GM19467 (cell line): ENCODE results near the gene HMOX2.
A peak's percentile ranks its signal among the peaks of the same experiment; 100 is the strongest.

ENCODE experiments used
- ATAC-seq: cut with Tn5 transposase; IDR thresholded peaks from one replicate; pipeline ENCODE4 v1.9.1; 2021; ENCODE audit warnings: mild to moderate bottlenecking, moderate library complexity; ENCODE audit not compliant: unreplicated experiment

The HMOX2 gene

DNA sequence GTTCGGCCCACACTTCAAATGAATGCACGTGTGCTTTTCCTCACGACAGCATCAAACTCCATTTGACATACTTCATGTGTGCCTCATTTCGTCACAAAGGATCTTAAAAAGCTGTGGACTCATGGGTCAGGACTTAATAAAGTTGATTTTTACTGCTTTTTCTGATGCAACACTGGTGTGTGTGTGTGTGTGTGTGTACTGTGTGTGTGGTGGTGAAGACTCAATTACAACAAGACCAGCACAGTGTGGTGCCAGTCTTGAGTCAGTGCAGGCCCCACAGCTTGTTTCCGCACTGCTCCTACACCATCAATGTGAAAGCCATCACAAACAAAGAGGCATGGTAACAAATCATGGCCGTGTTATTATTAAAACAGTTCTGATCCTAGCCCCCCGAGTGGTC is 44.7 kb downstream of the HMOX2 start:
- no peak for ATAC-seq

DNA sequence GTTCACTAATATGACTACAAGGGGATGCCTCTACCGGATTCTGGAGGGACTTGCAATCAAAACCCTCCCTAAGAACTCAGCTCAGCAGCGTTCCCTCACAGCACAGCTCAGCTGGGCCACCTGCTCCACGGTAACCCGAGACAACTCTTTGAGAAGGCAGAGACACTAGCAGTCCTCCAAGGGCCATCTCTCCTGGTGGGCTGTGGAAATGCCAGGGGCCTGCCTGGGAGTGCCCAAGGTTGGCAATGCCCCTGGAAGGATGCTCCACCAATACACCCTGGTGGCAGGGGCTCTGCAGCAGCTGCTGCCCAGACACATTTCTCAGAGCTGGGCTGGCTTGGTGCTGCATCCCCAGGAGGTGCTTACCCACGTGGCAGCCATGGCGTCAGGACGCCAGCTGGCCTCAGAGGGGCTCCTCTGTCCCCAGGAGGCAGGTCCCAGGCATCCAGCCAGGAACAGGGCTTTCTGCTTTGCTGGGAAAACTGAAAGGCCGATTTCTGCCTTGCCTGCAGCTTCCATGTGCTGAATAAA is 45.9 kb downstream of the HMOX2 start:
- no peak for ATAC-seq

DNA sequence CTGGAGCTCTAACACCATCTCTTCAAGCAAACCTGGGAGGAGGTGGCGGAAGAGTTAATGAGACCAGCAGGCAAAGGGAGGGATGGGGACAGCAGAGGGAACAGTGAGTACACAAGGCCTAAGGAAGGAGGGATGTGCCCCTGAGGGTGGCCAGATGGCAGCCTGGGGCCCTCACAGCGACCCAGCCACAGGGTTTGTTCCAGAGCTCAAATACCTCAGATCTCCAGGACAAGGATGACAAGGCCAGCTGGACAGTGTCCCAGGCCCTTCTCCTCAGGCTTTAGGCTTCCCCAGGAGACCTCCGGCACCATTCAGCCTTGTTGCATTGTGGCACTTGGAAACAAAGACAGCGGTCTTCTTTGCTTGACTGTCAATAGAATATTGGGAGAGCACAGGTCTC is 47.5 kb downstream of the HMOX2 start:
- ATAC-seq: no peak

DNA sequence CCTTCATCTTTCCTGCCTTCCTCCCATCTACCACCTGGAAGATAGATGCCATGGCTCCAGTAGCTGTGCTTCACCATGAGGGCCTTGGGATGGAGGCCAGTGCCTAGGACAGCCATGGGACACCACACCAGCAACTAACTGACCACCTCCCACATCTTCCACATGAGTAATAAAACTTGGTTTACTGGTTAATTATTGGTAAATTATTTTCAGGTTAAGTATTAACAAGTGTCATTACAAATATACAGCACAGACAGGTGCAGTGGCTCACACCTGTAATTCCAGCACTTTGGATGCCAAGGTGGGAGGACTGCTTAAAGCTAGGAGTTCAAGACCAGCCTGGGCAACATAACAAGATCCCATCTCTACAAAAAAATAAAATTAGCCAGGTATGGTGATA is 48.4 kb downstream of the HMOX2 start:
- ATAC-seq: no peak

DNA sequence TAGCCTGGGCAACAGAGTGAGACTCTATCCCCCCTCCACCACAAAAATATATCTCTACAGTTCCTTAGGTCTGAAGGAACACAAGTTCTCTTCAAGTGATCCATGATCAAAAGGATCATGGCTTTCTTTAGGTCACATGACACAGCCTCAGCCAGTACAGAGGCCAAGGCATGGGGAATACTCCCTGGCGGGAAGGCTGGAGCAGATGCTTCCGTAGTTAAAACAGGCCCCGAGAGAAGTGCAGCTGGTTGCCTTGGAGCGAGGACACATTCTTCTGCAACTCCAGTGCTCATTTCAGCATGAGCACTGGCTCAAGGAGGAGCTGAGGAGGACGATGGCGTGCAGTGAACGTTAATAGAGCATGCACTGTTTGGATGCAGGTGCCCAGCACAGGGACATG is 48.9 kb downstream of the HMOX2 start:
- ATAC-seq: no peak

DNA sequence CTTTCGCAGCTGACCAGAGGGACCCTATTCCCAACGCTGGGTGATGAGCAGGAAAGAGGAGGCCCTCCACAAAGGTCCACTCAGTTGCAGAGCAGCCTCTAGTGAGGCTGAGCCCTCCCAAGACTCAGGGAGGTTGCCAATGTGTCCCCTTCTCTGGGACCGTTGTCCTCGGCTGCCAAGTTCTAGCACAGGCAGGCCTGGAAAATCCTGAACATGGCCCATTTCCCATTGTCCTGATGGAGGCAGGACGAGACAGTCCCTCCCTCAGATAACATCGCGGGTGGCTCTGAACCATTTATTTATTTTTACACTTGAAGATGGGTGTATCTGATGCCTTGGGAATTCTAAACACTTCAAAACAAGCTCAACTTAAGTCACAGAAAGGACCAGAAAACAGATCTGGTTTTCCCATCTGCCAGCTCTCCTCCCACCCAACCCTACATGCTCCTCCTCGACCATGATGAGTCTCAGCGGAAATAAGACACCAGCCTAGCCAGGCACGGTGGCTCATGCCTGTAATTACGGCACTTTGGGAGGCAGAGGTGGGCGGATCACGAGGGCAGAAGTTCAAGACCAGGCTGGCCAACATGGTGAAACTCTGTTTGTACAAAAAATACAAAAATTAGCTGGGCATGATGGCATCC is 49.6 kb downstream of the HMOX2 start:
- ATAC-seq: no peak

DNA sequence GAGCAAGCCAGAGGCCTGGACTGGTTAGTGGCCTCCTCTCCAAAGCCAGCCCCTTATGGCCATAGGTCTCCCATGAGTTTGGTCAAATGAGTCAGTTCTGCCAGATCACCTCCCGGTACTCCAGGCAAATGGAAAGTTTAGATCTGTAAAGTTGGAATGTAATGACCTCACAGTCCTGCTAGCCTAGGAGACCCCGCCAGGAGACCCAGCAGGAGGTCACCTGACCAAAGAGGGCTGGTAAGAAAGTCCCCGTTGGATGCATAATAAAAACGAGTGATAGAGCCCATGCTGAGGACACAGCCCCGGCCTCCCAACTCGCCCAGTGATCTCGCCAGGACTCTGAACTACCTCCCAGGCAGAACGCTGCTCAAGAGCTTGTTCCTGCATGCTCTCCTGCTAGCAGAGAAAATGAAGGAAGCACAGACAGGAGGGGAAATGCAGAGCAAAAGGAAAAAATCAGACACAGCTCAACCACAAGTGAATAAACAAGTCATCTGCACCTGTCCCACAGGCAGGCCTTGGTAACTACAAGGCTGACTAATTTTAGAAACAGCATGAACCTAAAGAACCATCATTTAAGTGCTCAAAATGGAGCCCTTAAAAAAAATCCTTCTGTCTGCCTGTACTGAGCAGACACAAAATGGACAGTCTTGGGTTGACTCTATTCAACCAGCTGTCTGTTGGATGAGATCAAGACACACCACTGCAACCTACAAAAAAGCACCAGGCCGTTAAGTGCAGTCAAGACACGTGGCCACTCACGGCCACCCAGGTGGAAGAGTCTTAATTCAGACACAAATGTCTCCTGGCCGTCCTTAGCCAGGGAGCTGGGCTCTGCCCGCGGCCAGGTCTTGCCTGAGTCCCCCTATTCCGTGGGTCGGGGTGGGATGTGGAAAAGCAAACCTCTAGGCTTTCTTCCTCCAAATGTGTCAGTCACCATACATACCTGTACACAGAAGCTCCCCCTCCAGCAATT is 53.2 kb downstream of the HMOX2 start:
- no peak for ATAC-seq

DNA sequence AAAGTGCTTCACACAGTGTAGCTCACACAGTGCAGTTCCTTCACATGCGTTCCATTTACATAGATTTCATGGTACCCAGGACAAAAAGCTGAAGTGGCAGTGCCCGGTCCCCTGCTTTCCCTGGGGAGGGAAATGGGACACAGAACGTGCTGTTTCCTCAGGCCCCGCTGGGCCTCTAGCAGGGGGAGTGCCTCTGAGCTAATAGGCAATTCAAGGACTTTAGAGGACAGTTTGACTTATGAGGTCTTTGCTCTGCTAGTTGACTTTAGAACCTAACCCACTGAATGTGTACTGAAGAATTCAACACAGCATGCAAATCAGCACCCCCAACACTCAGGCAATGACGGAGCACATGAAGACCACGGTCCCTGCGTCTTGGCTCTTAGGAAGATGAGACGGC is 55.6 kb downstream of the HMOX2 start:
- no peak for ATAC-seq

DNA sequence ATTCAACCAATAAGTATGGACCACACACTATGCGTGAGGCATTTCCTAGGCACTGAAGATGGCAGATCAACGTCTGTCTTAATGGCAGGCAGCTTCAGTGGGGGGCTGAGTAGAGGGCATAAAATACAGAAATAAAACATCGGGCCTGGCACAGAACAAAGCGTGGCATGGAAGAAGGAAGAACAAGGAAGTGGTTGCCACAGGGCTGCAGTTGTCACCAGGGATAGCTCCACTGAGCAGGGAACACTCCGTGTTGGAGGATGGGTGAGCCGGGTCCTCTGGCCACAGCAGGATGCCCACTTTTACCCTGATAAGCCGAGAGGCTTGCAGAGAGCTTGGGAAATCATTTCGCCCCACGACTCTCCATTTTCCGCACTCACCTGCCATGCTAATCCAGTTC is 56.0 kb downstream of the HMOX2 start:
- no peak for ATAC-seq

DNA sequence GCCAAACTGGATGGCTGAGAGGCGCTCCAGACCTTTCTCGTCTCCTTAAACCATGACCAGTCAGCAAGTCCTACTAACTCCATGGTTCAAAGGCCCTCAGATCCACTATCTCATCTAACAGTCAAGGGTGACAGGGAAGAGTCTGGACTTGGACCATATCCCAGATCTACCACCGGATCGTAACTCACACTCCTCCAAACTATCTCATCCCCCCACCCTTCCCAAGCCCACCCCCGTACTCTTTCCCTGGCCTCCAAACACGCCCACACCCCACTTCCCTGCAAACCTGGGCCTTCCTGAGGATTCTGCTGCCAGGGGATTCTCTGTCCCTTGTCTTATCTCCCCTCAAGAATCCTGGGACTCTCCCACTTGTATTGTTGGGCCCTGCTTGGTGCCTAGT is 57.3 kb downstream of the HMOX2 start:
- no peak for ATAC-seq

DNA sequence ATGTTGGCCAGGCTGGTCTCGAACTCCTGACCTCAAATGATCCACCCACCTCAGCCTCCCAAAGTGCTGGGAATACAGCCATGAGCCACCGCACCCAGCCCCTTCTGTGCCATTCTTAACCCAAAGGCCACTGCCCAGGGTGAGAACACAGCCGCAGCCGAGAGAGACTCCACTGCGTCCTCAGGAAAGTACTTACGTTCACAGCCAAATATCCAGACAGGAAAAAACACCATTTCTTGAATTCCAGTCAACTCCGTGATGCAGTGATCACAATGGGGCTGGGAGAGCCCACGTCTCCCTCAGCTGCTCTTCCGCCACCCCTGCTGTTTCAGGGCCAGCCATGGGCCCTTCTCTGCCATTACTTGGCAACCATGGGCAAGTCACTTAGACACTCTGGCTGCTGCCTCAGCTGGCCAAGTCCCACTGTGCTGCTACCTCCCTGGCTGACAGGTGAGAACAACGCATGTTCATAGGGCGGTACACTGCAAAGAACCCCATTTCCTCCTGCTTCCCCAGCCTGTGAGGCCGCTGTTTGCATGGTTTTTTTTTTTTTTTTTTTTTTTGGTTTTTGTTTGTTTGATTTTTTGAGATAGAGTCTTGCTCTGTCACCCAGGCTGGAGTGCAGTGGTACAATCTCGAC is 58.1 kb downstream of the HMOX2 start:
- ATAC-seq: no peak

DNA sequence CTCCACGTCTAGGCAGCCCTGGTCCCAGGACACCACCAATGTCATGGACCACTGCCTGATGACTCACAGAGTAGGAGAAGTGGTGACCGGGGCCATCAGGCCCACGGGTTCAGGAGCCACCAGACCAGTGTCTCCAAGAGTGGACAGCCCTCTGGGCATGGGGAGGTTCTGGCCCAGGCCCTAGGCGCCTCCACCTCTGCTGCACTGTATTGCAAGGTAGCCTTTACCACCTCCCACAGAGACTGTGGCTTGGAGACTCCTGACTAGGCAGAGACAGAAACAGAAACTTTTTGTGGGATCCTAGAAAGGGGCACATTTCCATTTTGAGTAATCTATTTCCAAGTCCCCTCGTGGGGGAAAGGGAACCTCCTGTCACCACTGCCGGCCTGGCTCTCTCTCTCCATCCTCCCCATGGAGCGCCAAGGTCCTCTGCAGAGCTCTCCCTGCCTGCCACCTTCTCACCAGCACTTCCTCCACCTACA is 59.5 kb downstream of the HMOX2 start:
- ATAC-seq: no peak

DNA sequence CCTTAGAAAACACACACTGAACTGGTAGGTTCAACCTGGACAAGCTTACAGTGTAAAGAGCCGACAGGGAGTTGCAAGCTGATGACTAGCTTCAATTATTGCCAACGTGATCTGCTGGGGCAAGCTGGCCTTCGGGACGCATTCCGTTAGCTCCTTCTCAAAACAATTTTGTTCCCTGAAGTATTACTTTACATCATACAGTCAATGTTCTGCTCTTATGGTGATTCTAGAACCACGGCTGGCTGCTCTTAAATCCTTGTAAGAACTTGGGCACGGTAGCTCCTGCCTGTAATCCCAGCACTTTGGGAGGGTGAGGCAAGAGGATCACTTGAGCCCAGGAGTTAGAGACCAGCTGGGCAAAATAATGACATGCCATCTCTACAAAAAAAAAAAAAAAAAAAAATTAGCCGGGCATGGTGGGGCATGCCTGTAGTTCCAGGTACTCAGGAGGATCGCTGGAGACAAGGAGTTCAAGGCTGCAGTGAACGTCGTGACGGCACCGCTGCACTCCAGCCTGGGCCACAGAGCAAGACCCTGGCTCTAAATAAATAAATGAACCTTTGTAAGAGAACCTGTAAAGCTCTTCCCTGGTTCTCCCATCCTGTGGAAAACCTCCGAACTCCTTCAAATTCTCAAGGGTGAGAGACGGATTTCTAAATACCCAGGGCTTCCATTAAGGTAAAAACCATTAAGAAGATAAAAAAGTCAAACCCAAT is 60.4 kb downstream of the HMOX2 start:
- ATAC-seq: no peak

DNA sequence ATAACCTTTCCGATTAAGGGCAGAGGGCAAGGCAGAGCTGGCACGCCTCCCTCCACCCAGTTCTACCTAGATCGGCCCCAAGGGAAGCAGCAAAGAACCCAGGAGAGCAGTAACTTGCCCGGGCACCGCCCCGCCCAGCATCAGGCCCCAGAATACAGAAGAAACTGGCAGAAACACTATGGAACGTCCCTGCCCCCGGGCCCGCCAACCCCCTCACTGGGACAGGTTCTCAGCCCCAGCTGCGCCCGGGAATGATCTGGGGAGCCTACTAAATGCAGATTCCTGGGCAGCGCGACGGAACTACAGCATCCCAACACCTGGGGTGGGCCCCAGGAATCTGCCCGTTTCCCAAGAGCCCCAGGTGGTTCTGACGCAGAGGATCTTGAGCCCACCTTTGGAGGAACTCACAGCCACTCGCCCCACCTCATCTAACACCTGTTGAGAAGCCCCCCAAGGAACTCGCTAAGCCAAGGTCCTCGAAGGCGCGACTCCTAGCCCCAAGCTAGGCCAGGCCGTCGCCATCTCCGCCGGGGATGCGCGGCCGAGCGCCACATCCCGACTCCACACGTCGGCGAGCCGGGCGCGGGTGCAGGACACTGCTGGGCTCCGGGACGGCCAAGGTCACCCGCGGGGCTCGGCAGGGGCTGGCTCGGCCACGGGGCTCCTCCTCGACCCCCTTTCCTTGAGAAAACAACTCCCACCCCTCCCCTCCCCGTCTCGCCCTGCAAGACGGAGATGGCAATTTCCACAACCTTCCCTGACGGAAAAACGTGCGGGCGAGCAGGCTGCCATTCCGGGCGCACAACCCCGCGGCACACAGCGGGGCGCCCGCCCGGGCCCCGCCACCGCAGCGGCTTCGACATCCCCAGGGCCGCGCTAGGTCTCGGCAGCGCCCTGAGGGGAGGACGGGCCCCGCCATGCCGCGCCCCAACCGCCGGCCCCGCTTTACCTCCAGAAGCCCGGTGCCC is 61.5 kb downstream of the HMOX2 start:
- ATAC-seq: no peak

DNA sequence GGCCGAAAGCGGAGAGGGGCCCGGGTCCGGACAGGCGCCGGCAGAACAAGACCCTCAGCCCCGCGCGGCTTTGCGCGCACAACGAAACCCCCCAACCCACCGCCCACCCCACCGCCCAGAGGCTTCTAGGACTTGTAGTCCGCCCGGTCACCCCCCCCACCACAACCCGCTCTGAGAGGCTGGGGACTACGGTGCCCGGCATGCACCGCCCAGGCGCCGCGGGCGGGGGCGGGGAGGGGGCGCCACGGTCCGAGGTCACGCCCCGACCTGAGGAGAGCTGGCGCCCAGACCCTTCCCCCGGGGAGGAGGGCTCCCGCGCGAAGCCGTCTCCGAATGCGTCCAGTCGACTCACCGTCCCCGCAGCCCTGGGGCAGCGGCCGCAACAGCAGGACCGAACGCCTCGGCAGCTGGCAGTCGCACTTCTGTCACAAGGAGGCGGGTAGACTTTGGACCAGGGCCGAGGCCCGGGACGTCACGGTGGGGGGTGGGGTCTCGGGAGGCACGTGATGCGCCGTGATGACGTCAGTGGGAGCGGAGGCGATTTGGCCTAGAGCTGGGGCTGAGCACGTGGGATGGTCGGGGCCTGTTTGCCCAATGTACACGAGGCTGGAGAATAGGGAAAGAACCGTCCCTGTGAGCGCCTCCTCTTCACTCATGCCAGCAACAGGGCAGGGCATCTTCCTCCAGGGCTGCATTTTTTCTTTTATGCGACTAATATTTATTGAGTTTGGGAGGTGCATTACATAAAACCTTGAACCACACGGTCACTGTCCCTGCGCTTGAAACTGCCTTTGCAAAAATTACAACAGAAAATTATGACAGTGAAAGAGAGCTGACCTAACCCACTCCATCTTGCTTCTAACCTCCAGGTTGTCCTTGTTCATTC is 62.4 kb downstream of the HMOX2 start, which contains the start of gene CDIP1:
Gene CDIP1 (minus strand): TSS at position 424 of the 886 bp plus-strand sequence. CDS start 24,643 bp downstream, outside the sequence.
- peak; percentile 76 for ATAC-seq

DNA sequence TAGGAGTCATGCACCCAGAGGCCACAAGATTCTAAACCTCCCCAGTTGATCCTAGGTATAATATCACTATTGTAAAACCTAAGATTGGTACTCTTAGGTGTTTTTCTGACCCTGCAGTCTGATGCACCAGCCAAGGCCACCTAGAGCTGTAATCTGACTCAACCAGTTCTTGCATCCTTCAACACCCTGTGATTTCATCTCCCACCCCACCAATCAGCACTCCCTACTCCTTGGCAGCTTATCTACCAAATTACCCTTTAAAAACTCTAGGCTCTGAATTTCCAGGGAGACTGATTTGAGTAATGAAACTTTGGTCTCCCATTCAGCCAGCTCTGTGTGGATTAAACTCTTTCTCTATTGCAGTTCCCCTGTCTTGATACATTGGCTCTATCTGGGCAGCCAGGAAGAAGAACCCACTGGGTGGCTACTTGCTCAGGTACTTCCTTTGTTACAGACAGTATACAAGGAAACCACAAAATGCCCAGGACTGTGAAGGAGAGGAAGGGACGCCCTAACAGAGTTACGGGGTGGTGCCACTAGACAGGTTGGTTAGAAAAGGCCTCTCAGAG is 63.6 kb downstream of the HMOX2 start:
- ATAC-seq: no peak

DNA sequence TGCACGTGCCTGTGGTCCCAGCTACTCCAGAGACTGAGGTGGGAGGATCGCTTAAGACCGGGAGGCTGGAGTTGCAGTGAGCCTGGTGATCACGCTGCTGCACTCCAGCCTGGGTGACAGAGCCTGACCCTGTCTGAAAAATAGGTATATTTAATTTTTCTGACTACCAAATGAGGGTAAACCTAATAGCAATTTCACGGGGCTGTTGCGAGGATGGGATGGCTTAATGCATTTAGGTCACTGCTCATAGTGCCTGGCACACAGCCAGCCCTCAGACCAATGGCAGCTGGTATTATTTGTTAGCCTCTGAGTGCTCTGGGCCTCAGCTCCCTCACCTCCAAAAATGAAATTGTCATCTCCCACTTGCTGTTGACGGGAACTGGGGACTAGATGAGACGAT is 68.3 kb downstream of the HMOX2 start:
- no peak for ATAC-seq

DNA sequence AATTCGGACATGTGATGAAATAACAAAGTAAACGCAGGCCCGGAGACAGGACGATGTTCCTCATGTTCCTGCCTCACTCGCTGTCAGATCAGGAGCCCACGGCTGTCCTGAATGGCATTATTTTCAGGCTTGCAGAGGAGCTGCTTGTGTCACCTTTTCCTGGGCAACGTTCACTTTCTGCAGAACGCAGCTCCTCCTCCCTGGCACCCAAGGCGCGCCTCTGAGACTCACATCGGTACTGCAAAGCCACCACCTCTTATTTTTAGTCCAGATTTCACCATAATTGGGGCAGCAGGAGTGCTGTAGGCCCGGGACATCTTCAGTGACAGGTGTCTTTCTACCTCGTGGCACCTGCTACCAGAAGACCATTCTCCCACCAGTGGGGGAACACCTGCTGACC is 71.9 kb downstream of the HMOX2 start:
- ATAC-seq: no peak
